GM18909 (cell line): Measurements from ENCODE around the gene LRRC3B.

ENCODE experiments used
- ATAC-seq: cut with Tn5 transposase; IDR thresholded peaks from one replicate; pipeline ENCODE4 v1.9.1; 2021; ENCODE audit warnings: mild to moderate bottlenecking; ENCODE audit not compliant: unreplicated experiment, poor library complexity

The LRRC3B gene

GRCh38 chr3:26699553-26699952, 77.0 kb downstream of the LRRC3B start:
- ATAC-seq = no peak

GRCh38 chr3:26703519-26703918, 80.9 kb downstream of the LRRC3B start:
- ATAC-seq = no peak

- ATAC-seq = no peak
Observed at GRCh38 chr3:26704736-26705135, 82.2 kb downstream of the LRRC3B start.

- no peak for ATAC-seq
Observed at GRCh38 chr3:26708501-26708900, 85.9 kb downstream of the LRRC3B start.

GRCh38 chr3:26712211-26713026, 89.8 kb downstream of the LRRC3B start:
- peak; percentile 79 for ATAC-seq

- no peak for ATAC-seq
Observed at GRCh38 chr3:26713091-26713490, 90.5 kb downstream of the LRRC3B start.

GRCh38 chr3:26714485-26714884, 91.9 kb downstream of the LRRC3B start:
- no peak for ATAC-seq

GRCh38 chr3:26715431-26715830, 92.9 kb downstream of the LRRC3B start:
- ATAC-seq = no peak

- ATAC-seq = no peak
Observed at GRCh38 chr3:26718315-26718714, 95.7 kb downstream of the LRRC3B start.

- ATAC-seq = no peak
Observed at GRCh38 chr3:26719134-26719533, 96.6 kb downstream of the LRRC3B start.

GRCh38 chr3:26721047-26721446, 98.5 kb downstream of the LRRC3B start:
- ATAC-seq = no peak

GRCh38 chr3:26731843-26732242, 109.3 kb downstream of the LRRC3B start:
- no peak for ATAC-seq

GRCh38 chr3:26750263-26750662, 127.7 kb downstream of the LRRC3B start:
- no peak for ATAC-seq

GRCh38 chr3:26752466-26752865, 129.9 kb downstream of the LRRC3B start:
- ATAC-seq = no peak

GRCh38 chr3:26753095-26753494, 130.5 kb downstream of the LRRC3B start:
- ATAC-seq = no peak

- no peak for ATAC-seq
Observed at GRCh38 chr3:26757978-26758377, 135.4 kb downstream of the LRRC3B start.
